AG09319 (cell line): ENCODE results near the gene MGLL.

Source experiments
- DNase-seq: peaks from one replicate; pipeline ENCODE4 v3.0.0-alpha.2; 2010; ENCODE audit warnings: low read depth; ENCODE audit errors: extremely low read depth
- CTCF ChIP-seq: IDR thresholded peaks from 2 replicates; pipeline ENCODE4 v1.5.1; 2011; ENCODE audit warnings: low read depth, mild to moderate bottlenecking, inconsistent platforms, low read length, moderate library complexity

The MGLL gene

GRCh38 chr3:127772827-127773751, 49.2 kb downstream of the MGLL start:
- TF ChIP-seq CTCF, result no peak
- no peak for DNase-seq

GRCh38 chr3:127772273-127772672, 50.0 kb downstream of the MGLL start:
- TF ChIP-seq CTCF, result no peak
- no peak for DNase-seq

- no peak for TF ChIP-seq CTCF
- DNase-seq, result no peak
Measured at GRCh38 chr3:127771746-127772145, 50.6 kb downstream of the MGLL start.

- no peak for DNase-seq
- TF ChIP-seq CTCF, result no peak
Measured at GRCh38 chr3:127770671-127771355, 51.5 kb downstream of the MGLL start.

- no peak for DNase-seq
- TF ChIP-seq CTCF, result no peak
Measured at GRCh38 chr3:127769284-127770081, 52.8 kb downstream of the MGLL start.

GRCh38 chr3:127768346-127769008, 53.8 kb downstream of the MGLL start:
- peak; percentile 6 for TF ChIP-seq CTCF
- DNase-seq, result peak; percentile 80
